Right lobe of liver (tissue), 6 donors: ENCODE measurements around the gene TCF7L2. TPM values are rescaled to one million over a fixed set of nuclear protein-coding genes. Genes with fewer than 3 reads are reported as not detected.
A peak's percentile ranks its signal among the peaks of the same experiment; 100 is the strongest.

Experiments used
- ATAC-seq, 4 donors: fragments of 200-7000 bp; cut with Tn5 transposase; one replicate each; pipeline ENCODE4 v1.9.1; 2020; ENCODE audit warnings: mild to moderate bottlenecking in 4 of 4, moderate library complexity in 4 of 4
- DNase-seq, 3 donors: peaks; one replicate each; pipeline ENCODE4 v3.0.0-alpha.2; 2020
- H3K27ac ChIP-seq, 3 donors: fragments of 200-600 bp; one replicate each; pipeline ENCODE4 v1.8.0; 2022
- H3K27me3 ChIP-seq, 2 donors: fragments of 200-600 bp; one replicate each; pipeline ENCODE4 v1.8.0; 2022
- H3K36me3 ChIP-seq, 4 donors: fragments of 200-600 bp; sonication (generic) in 1 of 4; one replicate each; pipeline versions ENCODE4 v1.5.1 to v1.8.0; 2017 to 2022; ENCODE audit warnings: control low read depth in 1 of 4
- H3K4me1 ChIP-seq, 4 donors: fragments of 200-600 bp; sonication (generic) in 1 of 4; one replicate each; pipeline versions ENCODE4 v1.5.1 to v1.8.0; 2017 to 2022; ENCODE audit warnings: control low read depth in 1 of 4
- H3K4me3 ChIP-seq, 3 donors: fragments of 200-600 bp; one replicate each; pipeline ENCODE4 v1.8.0; 2022
- H3K9me3 ChIP-seq, 4 donors: fragments of 200-600 bp; sonication (generic) in 1 of 4; one replicate each; pipeline versions ENCODE4 v1.5.1 to v1.8.0; 2017 to 2022; ENCODE audit warnings: control low read depth in 1 of 4
- POLR2A ChIP-seq: fragments of 450-650 bp; IDR thresholded peaks from one replicate; pipeline ENCODE4 v1.6.1; 2017; ENCODE audit warnings: antibody characterized with exemption, mild to moderate bottlenecking
- WGBS: methylation state at CpG from one replicate; pipeline ENCODE4 v1.1.6; 2018; ENCODE audit warnings: low coverage, low lambda C conversion rate; ENCODE audit not compliant: insufficient coverage; ENCODE audit errors: missing lambda C conversion rate; 5-methylcytosine and 5-hydroxymethylcytosine counted together
- intact Hi-C, 2 donors: fragments of 100-400 bp; cut with DNase I; formaldehyde crosslinking; loops; one replicate each; pipeline versions ENCODE4 v1.11.2 to v1.14.1; 2022
- total RNA-seq, 6 experiments: library from RNA; depleted of rRNA in 2 of 6; stranded (reverse); fragments of >200 nt in 2 of 6; fragmentation: NEBNext Ultra II Directional in 3 of 6; extraction: Animal tissue kit (Norgen Biotek cat#: 25700) in 3 of 6; gene quantifications; one replicate each; pipeline versions ENCODE4 v1.1.0 to v1.2.4, GENCODE V29; 2016 to 2023
- TF ChIP-seq, protein P1 (sequence below), 4 donors: fragments of 200-600 bp in 3 of 4; fragments of 450-650 bp in 1 of 4; IDR thresholded peaks; one replicate each; pipeline versions ENCODE4 v1.5.1 to v1.8.0; 2016 to 2022; ENCODE audit warnings: antibody characterized with exemption in 4 of 4, mild to moderate bottlenecking in 2 of 4
- donor health status: DM: no; HTN: yes; CAD: no.
- donor health status: DM: no; HTN: no; CAD: no.
- donor health status: DM: no; HTN: no; CAD: no.
- donor health status: DM: no; HTN: yes; CAD: no.
- donor health status: DM: no; HTN: yes; CAD: no.

The TCF7L2 gene
- total RNA-seq, 6 experiments from 2014 or later: 9.4 to 33.2 (median 16.7) TPM

DNA sequence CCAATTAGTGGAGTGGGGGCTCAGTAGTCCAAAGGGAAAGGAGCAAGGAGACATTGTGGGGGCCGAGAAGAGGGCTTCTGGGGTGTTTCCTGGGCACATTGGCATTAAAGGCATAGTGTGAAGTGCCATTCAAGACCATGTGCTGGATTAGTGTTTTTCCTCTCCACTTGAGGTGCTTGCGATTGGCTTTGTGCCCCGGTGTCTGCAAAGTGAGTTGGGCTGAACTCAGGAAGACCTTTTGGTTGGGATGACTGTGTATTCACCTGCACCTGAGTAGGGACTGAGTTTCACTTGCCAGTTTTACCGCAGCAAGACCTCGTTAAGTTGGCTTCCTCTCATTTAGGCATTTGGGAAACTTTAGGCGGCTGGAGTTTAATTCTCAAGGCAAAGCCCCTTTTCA is 73.0 kb downstream of the TCF7L2 start:
- H3K27ac ChIP-seq: peak overlapping the region in 2 of 3 donors; percentile 87 to 90
- TF ChIP-seq, protein P1, sequence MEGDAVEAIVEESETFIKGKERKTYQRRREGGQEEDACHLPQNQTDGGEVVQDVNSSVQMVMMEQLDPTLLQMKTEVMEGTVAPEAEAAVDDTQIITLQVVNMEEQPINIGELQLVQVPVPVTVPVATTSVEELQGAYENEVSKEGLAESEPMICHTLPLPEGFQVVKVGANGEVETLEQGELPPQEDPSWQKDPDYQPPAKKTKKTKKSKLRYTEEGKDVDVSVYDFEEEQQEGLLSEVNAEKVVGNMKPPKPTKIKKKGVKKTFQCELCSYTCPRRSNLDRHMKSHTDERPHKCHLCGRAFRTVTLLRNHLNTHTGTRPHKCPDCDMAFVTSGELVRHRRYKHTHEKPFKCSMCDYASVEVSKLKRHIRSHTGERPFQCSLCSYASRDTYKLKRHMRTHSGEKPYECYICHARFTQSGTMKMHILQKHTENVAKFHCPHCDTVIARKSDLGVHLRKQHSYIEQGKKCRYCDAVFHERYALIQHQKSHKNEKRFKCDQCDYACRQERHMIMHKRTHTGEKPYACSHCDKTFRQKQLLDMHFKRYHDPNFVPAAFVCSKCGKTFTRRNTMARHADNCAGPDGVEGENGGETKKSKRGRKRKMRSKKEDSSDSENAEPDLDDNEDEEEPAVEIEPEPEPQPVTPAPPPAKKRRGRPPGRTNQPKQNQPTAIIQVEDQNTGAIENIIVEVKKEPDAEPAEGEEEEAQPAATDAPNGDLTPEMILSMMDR (IDR thresholded peaks at IDR 0.05): no peak
- no peak for TF ChIP-seq POLR2A
- ATAC-seq (peak in 2 of 4 donors; percentile 1 to 6), DNase-seq (no peak)
- no peaks in the 10 kb centered on the region for H3K36me3 ChIP-seq
- WGBS: 43% methylated on average over 6 of the region's 6 CpGs
- no peaks in the 10 kb centered on the region for H3K9me3 ChIP-seq
- H3K4me1 ChIP-seq: peaks cover 0 to 56% (median 24%) of the 10 kb centered on the region in 4 donors
- no peaks in the 10 kb centered on the region for H3K27me3 ChIP-seq
- H3K4me3 ChIP-seq: no peak overlapping the region
- intact Hi-C loops: loop anchor here in 1 of 2 donors (10.0 kb wide), 1 partner anchor 102 kb away; no protein-coding TSS in a partner anchor

DNA sequence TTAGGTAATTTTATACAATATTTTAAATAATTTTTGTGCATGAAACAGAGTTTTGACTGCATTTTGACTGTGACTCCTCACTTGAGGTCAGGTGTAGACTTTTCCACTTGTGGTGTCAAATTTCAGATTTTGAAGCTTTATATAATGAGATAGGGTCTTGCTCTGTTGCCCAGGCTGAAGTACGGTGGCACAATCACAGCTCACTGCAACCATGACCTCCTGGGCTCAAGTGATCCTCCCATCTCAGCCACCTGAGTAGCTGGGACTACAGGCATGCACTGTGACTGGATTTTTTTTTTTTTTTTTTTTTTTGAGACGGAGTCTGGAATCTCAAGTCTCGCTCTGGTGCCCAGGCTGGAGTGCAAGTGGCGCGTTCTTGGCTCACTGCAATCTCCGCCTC is 74.9 kb downstream of the TCF7L2 start:
- no peak overlapping the region for H3K27ac ChIP-seq
- DNase-seq (no peak), ATAC-seq (no peak)
- WGBS: 88% methylated on average over 4 of the region's 6 CpGs
- no peaks in the 10 kb centered on the region for H3K36me3 ChIP-seq
- no peaks in the 10 kb centered on the region for H3K27me3 ChIP-seq
- H3K9me3 ChIP-seq: no peaks in the 10 kb centered on the region
- H3K4me1 ChIP-seq: peaks cover 0 to 48% (median 18%) of the 10 kb centered on the region in 4 donors
- no peak overlapping the region for H3K4me3 ChIP-seq
- TF ChIP-seq POLR2A: no peak
- TF ChIP-seq, protein P1 (IDR thresholded peaks at IDR 0.05): no peak
- intact Hi-C loops: loop anchor here in 1 of 2 donors (10.0 kb wide), 1 partner anchor 100 kb away; no protein-coding TSS in a partner anchor

DNA sequence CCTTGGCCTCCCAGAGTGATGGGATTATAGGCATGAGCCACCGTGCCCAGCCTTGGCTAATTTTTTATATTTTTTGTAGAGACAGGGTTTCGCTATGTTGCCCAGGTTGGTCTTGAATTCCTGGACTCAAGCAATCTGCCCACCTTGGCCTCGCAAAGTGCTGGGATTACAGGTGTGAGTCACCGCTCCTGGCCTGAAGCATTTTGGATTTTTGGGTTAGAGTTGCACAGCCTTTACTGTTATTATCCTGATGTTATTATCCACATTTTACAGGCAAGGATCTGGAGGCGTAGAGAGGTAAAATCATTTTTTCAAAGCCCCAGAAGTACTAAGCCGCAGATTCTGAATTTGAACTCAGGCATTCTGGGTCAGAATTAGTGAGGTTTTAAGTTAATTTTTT is 75.4 kb downstream of the TCF7L2 start:
- Histone ChIP-seq H3K4me3 (no peak overlapping the region), H3K4me1 (peaks cover 0 to 45% (median 14%) of the 10 kb centered on the region in 4 donors), H3K27me3 (no peaks in the 10 kb centered on the region), H3K36me3 (no peaks in the 10 kb centered on the region), H3K27ac (no peak overlapping the region), H3K9me3 (no peaks in the 10 kb centered on the region)
- DNase-seq (no peak), ATAC-seq (no peak)
- intact Hi-C loops: loop anchor here in 1 of 2 donors (10.0 kb wide), 1 partner anchor 99 kb away; no protein-coding TSS in a partner anchor
- TF ChIP-seq POLR2A: no peak
- TF ChIP-seq, protein P1 (IDR thresholded peaks at IDR 0.05): no peak
- 87% methylated on average over 4 of the region's 6 CpGs for WGBS

DNA sequence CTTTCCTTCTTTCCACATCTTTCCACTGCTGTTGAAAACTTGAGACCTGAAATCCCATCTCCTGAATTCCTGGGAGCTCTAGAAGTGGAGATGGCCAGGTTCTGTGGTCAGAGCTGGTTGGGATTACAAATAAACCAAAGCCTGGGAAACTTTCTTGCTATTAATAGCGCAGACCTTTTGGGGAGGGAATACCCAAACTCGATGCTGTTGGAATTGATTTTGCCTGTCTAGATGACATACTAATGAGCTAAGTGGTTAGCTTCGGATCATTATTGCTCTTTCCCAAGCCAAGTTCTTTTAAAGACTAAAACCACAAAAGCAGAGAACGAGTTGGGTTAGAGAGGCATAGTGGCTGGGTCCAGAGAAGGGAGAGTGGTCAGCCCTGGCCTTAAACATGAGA is 76.6 kb downstream of the TCF7L2 start:
- WGBS: 53% methylated on average over 4 of the region's 4 CpGs
- intact Hi-C loops: loop anchor here in 1 of 2 donors (10.0 kb wide), 1 partner anchor 98 kb away; no protein-coding TSS in a partner anchor
- Histone ChIP-seq H3K27me3 (no peaks in the 10 kb centered on the region), H3K4me1 (peaks cover 0 to 44% (median 7%) of the 10 kb centered on the region in 4 donors), H3K4me3 (no peak overlapping the region), H3K27ac (no peak overlapping the region), H3K36me3 (no peaks in the 10 kb centered on the region), H3K9me3 (no peaks in the 10 kb centered on the region)
- ATAC-seq (no peak), DNase-seq (no peak)
- no peak for TF ChIP-seq POLR2A
- TF ChIP-seq, protein P1 (IDR thresholded peaks at IDR 0.05): no peak
